Prostate gland (tissue), 2 donors: Measurements from ENCODE around the gene KLHDC4.

ENCODE experiments used
- POLR2AphosphoS5 ChIP-seq: sonication (generic); formaldehyde crosslinking; IDR thresholded peaks from one replicate; pipeline ENCODE4 v1.6.1; 2017; ENCODE audit warnings: antibody characterized with exemption
- TF ChIP-seq, protein P1 (sequence below), 4 experiments: fragments of 200-600 bp in 2 of 4; fragments of 450-650 bp in 2 of 4; sonication (generic) in 2 of 4; IDR thresholded peaks; 1 replicate in 3 of 4; 2 replicates in 1 of 4; pipeline ENCODE4 v1.5.1; 2016 to 2019; ENCODE audit warnings: antibody characterized with exemption in 4 of 4, mild to moderate bottlenecking in 2 of 4, moderate library complexity in 2 of 4

DNA sequence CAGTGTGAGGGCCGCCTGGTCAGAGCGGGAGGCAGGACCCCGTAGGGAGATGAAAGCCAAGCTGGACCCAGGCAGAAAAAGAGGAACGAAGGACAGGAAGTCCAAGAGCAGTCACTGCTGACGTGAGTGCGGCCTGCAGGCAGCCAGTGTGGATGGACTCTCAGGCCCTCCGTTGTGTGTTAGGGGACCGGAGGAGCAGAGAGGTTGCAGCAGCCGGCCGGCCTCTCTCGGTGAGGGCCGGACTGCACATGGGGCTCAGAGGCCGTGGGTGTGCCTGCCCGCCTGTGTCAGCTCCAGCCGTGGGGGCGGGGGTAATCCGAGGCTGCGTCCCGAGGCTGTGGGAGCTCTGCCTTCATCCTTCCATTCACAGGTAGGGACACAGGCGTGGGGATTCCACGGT, 96.1 kb downstream of the KLHDC4 start:
- TF ChIP-seq, protein P1, sequence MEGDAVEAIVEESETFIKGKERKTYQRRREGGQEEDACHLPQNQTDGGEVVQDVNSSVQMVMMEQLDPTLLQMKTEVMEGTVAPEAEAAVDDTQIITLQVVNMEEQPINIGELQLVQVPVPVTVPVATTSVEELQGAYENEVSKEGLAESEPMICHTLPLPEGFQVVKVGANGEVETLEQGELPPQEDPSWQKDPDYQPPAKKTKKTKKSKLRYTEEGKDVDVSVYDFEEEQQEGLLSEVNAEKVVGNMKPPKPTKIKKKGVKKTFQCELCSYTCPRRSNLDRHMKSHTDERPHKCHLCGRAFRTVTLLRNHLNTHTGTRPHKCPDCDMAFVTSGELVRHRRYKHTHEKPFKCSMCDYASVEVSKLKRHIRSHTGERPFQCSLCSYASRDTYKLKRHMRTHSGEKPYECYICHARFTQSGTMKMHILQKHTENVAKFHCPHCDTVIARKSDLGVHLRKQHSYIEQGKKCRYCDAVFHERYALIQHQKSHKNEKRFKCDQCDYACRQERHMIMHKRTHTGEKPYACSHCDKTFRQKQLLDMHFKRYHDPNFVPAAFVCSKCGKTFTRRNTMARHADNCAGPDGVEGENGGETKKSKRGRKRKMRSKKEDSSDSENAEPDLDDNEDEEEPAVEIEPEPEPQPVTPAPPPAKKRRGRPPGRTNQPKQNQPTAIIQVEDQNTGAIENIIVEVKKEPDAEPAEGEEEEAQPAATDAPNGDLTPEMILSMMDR (IDR thresholded peaks at IDR 0.05) = no peak
- no peak for TF ChIP-seq POLR2AphosphoS5
